Mesenteric fat pad (tissue), 1 donor: ENCODE data around the gene TBXAS1. TPM values are rescaled to one million over a fixed set of nuclear protein-coding genes. Genes with fewer than 3 reads are reported as not detected.

Source experiments
- DNase-seq: peaks from one replicate; pipeline ENCODE4 v3.0.0-alpha.2; 2020; ENCODE audit warnings: low spot score
- total RNA-seq: library from RNA; stranded (reverse); fragmentation: NEBNext Ultra II Directional; extraction: Animal tissue kit (Norgen Biotek cat#: 25700); gene quantifications from one replicate; pipeline ENCODE4 v1.2.1, GENCODE V29; 2021
- donor health status: DM: yes; HTN: yes; CAD: no.

TBXAS1 gene
- total RNA-seq, 1 donor from 2014 or later: 35.2 TPM

DNA sequence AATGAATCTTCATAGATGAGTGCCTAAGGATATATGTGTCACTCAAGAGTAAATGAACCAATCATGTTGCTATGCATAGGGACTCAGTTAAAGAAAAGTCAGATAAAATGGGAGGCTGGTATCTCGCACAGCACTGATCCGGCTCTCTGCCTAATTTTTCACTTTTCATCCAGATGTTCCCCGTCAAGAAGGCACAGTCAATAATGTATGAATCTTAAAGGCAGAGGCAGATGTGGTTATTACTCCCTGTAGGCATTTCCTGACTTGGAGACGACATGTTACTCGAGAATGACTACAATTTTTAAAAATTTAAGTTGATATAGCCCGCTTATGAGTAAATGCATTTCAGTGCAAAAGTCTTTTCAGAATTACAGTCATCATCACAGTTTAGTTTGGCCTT is 113.6 kb downstream of the TBXAS1 start:
- no peak for DNase-seq

GRCh38 chr7:139943401-139943800 is 114.3 kb downstream of the TBXAS1 start:
- DNase-seq: no peak

- no peak for DNase-seq
Measured at GRCh38 chr7:139944248-139944647, 115.2 kb downstream of the TBXAS1 start.

- DNase-seq: no peak
Measured at GRCh38 chr7:139946533-139946932, 117.5 kb downstream of the TBXAS1 start.

DNA sequence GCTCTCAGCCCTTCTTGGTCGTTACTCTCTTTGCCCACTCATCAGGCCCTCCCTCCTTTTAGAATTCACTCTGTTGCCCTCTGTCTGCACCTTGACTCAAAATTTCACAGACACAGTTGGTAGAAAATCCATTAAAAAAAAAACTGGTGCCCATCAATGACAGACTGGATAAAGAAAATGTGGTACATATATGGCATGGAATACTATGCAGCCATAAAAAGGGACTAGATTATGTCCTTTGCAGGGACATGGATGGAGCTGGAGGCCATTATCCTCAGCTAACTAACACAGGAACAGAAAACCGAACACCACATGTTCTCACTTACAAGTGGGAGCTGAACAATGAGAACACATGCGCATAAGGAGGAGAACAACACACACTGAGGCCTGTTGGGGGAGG is 118.0 kb downstream of the TBXAS1 start:
- no peak for DNase-seq

- no peak for DNase-seq
Measured at GRCh38 chr7:139948167-139948566, 119.1 kb downstream of the TBXAS1 start.

DNA sequence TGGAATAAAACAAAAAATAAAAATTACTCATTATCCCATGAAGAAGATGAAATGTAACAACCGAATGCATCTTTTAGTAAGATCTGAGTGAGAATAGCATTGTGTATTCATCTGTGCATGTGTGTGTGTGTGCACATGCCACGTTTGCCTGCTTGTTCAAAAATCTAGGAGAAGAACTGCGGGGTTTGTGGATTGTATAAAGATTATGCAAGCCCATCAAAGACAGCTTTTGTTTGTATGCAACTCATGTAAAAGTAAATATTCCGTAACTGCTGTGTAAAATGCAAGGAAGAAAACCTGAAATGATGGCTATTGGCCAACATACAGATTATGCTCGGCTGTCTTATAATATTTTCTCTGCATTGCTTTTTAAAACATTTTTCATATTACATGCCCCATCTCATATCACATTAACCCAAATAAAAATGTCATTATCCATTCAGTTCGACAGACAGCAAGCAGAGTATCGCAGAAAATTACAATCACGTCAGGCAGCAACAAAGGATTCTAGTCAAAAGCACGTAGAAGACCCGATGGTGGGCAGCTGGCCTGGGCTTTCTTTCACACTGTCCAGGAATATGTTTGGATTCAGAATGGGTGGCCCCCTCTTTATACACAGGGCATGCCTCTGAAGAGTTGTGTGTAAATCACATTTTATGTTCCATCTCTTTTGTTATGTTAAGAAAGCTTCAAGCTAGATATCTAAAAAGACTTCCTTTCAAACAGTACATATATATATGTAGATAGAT is 119.7 kb downstream of the TBXAS1 start:
- DNase-seq: no peak

DNA sequence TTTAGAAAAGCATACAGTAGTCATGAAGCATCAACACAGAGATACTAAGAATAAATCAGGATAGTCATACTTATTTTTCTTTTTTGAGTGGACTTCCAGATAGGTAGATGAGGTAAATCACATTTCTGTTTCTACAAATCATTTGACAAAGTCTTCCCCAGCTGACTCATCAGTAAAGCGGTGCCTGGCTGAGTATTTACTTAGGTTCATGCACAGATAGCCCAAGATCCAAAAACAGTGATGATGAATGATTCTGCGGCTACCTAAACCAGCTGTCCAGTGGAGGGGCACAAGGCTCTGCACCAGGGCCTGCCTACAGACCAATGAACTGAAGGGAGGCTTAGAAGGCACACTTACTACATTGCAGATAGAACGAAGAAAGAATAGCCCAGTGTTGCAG is 120.6 kb downstream of the TBXAS1 start:
- DNase-seq: no peak

DNA sequence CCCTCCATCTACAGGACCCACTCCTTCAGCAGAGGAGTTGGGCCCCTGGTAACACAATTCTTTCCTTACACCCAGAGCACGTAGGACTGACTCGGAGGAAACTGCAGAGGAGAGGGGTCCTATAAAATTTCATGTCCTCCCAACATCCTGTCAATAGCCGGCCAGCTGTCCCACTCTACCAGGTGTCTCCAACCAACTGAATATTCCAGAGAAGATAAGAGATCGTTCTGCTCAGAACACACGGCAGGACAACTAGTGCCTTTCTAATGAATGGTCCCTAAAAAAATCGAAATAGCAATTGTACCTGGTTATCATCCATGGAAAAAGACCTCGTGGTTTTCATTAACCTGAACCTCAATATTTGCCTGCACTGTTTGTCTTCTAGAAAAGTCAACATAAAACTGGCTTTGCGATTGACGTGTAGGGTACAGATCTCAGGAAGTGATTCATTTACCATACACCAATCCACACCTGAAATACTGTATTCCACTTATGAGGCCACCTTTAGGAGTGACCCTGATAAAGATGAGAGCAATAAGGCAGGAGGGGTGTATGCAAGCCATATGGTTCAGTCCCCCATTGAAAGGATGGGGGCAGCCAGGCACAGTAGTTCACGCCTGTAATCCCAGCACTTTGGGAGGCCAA is 121.9 kb downstream of the TBXAS1 start:
- DNase-seq: no peak

DNA sequence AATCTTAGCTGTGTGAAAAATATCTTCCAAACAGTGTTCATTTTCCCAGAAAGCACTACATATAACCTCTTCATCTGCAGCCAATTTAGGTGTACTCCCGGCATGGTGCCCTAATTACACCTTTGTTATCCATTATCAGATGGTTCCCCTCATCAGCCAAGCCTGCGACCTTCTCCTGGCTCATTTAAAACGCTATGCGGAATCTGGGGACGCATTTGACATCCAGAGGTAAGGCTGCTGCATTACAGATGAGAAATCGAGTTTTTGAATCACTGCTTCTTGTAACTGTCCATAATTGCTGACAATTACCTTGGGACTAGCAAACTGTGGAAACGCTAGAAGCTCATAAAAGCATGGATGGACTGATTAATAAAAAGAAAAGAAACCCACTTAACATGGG is 124.2 kb downstream of the TBXAS1 start:
- no peak for DNase-seq

GRCh38 chr7:139955109-139955820 is 126.2 kb downstream of the TBXAS1 start:
- no peak for DNase-seq

DNA sequence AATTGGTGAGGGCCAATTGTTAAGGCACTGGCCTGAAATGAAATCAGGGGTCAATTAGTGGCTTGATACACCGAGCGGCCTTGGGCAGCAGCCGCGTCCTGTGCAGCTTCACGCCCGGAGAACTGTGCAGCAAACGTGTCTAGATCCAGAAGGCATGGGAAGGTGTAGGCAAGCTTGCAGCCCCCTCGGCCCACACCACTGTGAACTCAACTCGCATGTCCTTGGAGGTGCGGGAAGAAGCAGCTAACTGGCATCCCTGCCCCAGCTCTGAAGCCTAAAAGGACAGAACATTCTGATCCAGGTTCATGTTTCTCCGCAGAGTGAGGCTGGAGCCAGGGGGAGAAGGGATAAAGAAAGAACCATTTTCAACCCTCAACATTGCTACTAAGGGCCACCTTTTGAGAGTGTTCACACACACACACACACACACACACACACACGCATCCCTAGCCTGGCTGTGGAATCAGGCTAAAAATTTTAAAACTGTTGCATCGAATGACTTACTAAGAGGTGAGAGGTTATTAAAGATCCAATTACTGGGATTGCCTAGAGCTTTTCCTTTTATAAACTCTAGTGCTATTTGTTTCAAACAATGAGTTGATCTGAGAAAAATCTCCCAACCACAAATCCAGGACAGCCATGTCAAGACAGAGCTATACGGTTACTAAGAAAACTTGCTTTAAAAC is 129.7 kb downstream of the TBXAS1 start:
- no peak for DNase-seq

DNA sequence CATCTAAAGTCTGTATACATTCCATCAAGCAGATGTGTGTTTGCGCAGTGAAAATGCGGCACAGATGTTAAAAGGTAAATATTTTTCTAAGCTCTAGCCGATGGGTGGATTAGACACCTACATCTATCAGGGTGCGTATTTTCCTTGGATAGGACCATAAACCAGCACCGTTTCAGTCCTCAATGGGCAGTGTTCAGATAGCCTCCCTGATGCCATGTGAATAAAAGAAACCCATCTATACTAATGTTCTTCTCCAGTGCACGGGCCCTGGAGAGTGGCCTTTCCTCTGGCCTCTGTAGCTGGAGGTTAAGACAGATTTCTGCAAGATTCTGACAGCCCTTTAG is 130.2 kb downstream of the TBXAS1 start:
- no peak for DNase-seq

DNA sequence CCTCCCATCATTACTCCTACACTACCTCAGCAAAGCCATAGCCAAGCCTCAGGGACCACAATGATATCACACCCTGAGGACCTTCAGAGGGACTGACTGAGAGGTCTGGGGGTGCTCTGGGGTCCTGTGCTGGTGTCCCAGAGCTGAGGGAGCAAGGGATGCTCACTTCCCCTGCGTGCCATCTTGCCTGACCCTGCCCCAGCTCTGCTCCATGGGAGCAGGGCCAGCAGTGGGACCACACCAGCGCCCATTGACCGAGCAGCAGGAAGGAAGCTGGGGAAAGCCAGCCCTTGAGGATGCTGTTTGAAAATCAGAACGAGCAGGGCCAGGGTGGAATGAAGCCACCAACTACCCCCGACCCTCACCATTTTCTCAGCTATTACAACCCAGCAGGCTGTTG is 130.7 kb downstream of the TBXAS1 start:
- no peak for DNase-seq

- no peak for DNase-seq
Measured at GRCh38 chr7:139960157-139960556, 131.1 kb downstream of the TBXAS1 start.

DNA sequence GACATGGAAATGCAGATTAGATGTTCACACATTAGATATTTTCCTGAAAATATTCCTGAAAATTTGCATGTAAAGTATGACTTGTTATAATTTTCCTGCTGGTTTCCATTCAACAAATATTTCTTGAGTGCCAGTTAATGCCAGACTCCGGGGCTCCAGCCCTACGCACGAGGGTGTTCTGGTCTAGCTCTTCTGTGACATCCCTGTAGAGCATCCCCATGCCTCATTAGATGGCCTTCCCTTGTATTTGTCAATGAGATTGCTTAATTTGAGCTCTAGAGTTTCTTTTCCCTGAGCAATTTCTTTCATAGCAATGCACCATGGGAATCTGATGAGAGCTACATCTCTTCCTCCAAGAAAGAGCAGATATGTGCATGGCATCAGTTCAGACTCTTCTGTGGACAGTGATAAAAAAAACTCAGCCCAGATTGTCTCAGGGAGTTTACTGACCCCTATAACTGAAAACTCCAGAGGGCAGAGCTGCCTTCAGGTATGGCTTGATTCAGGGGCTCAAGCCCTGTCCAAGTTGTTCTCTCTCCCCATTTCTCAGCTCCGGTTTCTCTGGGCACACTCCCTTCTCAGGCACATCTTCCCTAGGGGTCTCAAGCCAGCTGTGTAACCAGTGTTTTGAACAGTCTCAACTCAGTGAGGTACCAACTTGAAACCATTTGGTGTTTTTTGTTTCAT is 137.0 kb downstream of the TBXAS1 start:
- DNase-seq: no peak

DNA sequence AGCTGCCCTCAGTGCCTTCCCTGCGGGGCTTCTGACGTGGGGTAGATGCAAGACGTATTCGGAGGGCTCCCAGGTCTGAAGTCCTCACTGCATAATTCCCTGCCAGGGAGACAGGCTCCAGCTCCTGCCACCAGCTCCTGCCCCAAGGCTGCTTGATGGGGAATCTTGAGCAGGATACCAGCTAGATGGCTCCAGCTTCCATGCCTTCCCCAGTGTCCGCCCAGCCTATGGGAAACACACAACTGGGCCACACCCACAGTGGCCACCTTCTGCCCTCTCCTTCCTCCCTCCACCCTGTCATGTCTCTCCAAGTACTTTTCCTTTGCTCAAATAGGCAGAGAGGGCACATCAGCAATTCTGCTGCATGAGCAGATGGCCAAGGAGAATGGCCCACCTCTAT is 137.9 kb downstream of the TBXAS1 start:
- no peak for DNase-seq

DNA sequence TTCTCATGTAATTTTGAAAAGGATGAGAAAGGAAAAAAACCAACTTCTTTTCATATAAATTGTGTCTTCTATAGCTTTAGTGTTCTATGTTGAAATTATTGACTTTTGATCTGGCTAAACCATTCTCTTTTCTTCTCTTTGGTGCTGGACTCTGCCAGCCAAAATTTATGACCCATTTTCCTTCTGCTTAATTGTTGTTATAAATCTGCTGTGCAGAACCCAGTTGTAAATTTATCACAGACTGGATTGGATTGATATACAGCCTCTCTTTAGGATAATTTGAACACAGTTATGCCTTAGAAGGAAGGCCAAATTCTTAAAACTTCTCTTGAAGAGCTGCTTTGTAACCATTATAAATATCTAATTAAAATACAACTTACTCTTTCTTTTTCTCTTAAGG is 139.9 kb downstream of the TBXAS1 start:
- DNase-seq: no peak

GRCh38 chr7:139972029-139972428 is 143.0 kb downstream of the TBXAS1 start:
- DNase-seq: peak; percentile 22

- DNase-seq: no peak
Measured at GRCh38 chr7:139973101-139974050, 144.3 kb downstream of the TBXAS1 start.
